Cardiac muscle cell (in vitro differentiated cells and primary cell): ENCODE results near the gene KCNMA1. TPM values are rescaled to one million over a fixed set of nuclear protein-coding genes. Genes with fewer than 3 reads are reported as not detected.

Source experiments
- DNase-seq, 2 donors: peaks; one replicate each; pipeline versions ENCODE4 v3.0.0 to v3.0.0-alpha.2; 2010 to 2017; ENCODE audit warnings: low read depth in 1 of 2, low spot score in 1 of 2
- H3K27ac ChIP-seq: fragments of 200-600 bp; sonication (generic); 2 replicates; pipeline ENCODE4 v1.5.1; 2016
- H3K27me3 ChIP-seq: fragments of 200-600 bp; sonication (generic); 2 replicates; pipeline ENCODE4 v1.6.0; 2016; ENCODE audit warnings: control low read depth
- H3K36me3 ChIP-seq: fragments of 200-600 bp; sonication (generic); 2 replicates; pipeline ENCODE4 v1.5.1; 2016; ENCODE audit warnings: control low read depth
- H3K4me1 ChIP-seq: fragments of 200-600 bp; sonication (generic); 2 replicates; pipeline ENCODE4 v1.8.1; 2017; ENCODE audit warnings: low read depth, mild to moderate bottlenecking, mixed run types
- H3K4me3 ChIP-seq: fragments of 200-600 bp; sonication (generic); 2 replicates; pipeline ENCODE4 v1.5.1; 2016; ENCODE audit warnings: mild to moderate bottlenecking
- H3K9me3 ChIP-seq: fragments of 200-600 bp; sonication (generic); 2 replicates; pipeline ENCODE4 v1.5.1; 2017; ENCODE audit warnings: low read depth, mild to moderate bottlenecking, control low read depth
- CTCF ChIP-seq: IDR thresholded peaks from 2 replicates; pipeline ENCODE4 v1.5.1; 2012; ENCODE audit warnings: low read depth, mild to moderate bottlenecking, low read length
- polyA plus RNA-seq: library from polyadenylated mRNA; unstranded; fragments of >200 nt; fragmentation: Nextera tagmentation; extraction: Ambion mirVana; gene quantifications from 2 replicates; pipeline ENCODE4 v1.2.1, GENCODE V29; 2016
- total RNA-seq: library from RNA; depleted of rRNA; stranded (reverse); fragments of >200 nt; gene quantifications from 2 replicates; pipeline ENCODE4 v1.2.3, GENCODE V29; 2016

The KCNMA1 gene
- total and polyA plus RNA-seq, 2 experiments from 2014 or later = 1.8 to 1.9 TPM

GRCh38 chr10:77196614-77197013, 441.0 kb downstream of the KCNMA1 start:
- Histone ChIP-seq H3K9me3 (no peaks in the 10 kb centered on the region), H3K4me1 (no peaks in the 10 kb centered on the region), H3K27ac (no peak overlapping the region), H3K4me3 (no peak overlapping the region), H3K36me3 (no peaks in the 10 kb centered on the region), H3K27me3 (no peaks in the 10 kb centered on the region)
- DNase-seq = no peak
- no peak for TF ChIP-seq CTCF

- Histone ChIP-seq H3K36me3 (no peaks in the 10 kb centered on the region), H3K4me3 (no peak overlapping the region), H3K9me3 (no peaks in the 10 kb centered on the region), H3K4me1 (no peaks in the 10 kb centered on the region), H3K27ac (no peak overlapping the region), H3K27me3 (no peaks in the 10 kb centered on the region)
- DNase-seq = peak; percentile 27 to 80
- TF ChIP-seq CTCF = no peak
Observed at GRCh38 chr10:77195101-77195500, 442.5 kb downstream of the KCNMA1 start.

- Histone ChIP-seq H3K27me3 (no peaks in the 10 kb centered on the region), H3K36me3 (no peaks in the 10 kb centered on the region), H3K4me3 (no peak overlapping the region), H3K4me1 (no peaks in the 10 kb centered on the region), H3K9me3 (no peaks in the 10 kb centered on the region), H3K27ac (no peak overlapping the region)
- DNase-seq = no peak
- TF ChIP-seq CTCF = no peak
Observed at GRCh38 chr10:77193001-77193400, 444.6 kb downstream of the KCNMA1 start.

GRCh38 chr10:77192402-77192801, 445.2 kb downstream of the KCNMA1 start:
- Histone ChIP-seq H3K27ac (no peak overlapping the region), H3K4me1 (no peaks in the 10 kb centered on the region), H3K9me3 (no peaks in the 10 kb centered on the region), H3K27me3 (no peaks in the 10 kb centered on the region), H3K36me3 (no peaks in the 10 kb centered on the region), H3K4me3 (no peak overlapping the region)
- no peak for TF ChIP-seq CTCF
- no peak for DNase-seq

GRCh38 chr10:77191324-77192049, 446.1 kb downstream of the KCNMA1 start:
- no peaks in the 10 kb centered on the region for H3K4me1 ChIP-seq
- H3K4me3 ChIP-seq = no peak overlapping the region
- no peak for TF ChIP-seq CTCF
- no peak for DNase-seq
- no peaks in the 10 kb centered on the region for H3K36me3 ChIP-seq
- no peaks in the 10 kb centered on the region for H3K27me3 ChIP-seq
- H3K27ac ChIP-seq = no peak overlapping the region
- H3K9me3 ChIP-seq = no peaks in the 10 kb centered on the region

- H3K27me3 ChIP-seq = no peaks in the 10 kb centered on the region
- H3K4me1 ChIP-seq = no peaks in the 10 kb centered on the region
- no peaks in the 10 kb centered on the region for H3K9me3 ChIP-seq
- no peaks in the 10 kb centered on the region for H3K36me3 ChIP-seq
- H3K4me3 ChIP-seq = no peak overlapping the region
- TF ChIP-seq CTCF = no peak
- no peak overlapping the region for H3K27ac ChIP-seq
- no peak for DNase-seq
Observed at GRCh38 chr10:77190291-77190690, 447.3 kb downstream of the KCNMA1 start.
